Activated CD4-positive, alpha-beta T cell treated with anti-CD3 and anti-CD28 coated beads, Interleukin-2, amount 10 ng/mL, durations not matched to agents 7 days and 5 days (primary cell): ENCODE measurements around the gene DUSP1. TPM values are rescaled to one million over a fixed set of nuclear protein-coding genes. Genes with fewer than 3 reads are reported as not detected.
A peak's percentile ranks its signal among the peaks of the same experiment; 100 is the strongest.

ENCODE experiments used
- CTCF ChIA-PET: fragments of 350-600 bp; sonication (Branson Sonifier 250); formaldehyde crosslinking; loops from one replicate; lab custom pipeline; 2021; ENCODE audit warnings: antibody characterized with exemption; lab: Charles Lee
- POLR2A ChIA-PET: fragments of 350-600 bp; sonication (Branson Sonifier 250); formaldehyde crosslinking; loops from one replicate; lab custom pipeline; 2021; ENCODE audit warnings: antibody characterized with exemption; lab: Charles Lee
- DNase-seq: peaks from one replicate; pipeline ENCODE4 v3.0.0-alpha.2; 2020
- H3K27ac Mint-ChIP-seq: one replicate; pipeline ENCODE4 v1.8.0; 2021; ENCODE audit warnings: mild to moderate bottlenecking, moderate library complexity, mixed read lengths
- H3K27me3 Mint-ChIP-seq: one replicate; pipeline ENCODE4 v1.8.0; 2021; ENCODE audit warnings: mixed read lengths
- H3K36me3 Mint-ChIP-seq: one replicate; pipeline ENCODE4 v1.8.0; 2021; ENCODE audit warnings: low read depth, mixed read lengths
- H3K4me1 Mint-ChIP-seq: one replicate; pipeline ENCODE4 v1.8.0; 2021; ENCODE audit warnings: mixed read lengths
- H3K4me3 Mint-ChIP-seq: one replicate; pipeline ENCODE4 v1.8.0; 2021; ENCODE audit warnings: mild to moderate bottlenecking, moderate library complexity, mixed read lengths
- H3K9me3 Mint-ChIP-seq: one replicate; pipeline ENCODE4 v1.8.0; 2021; ENCODE audit warnings: mixed read lengths
- total RNA-seq, 2 experiments: library from RNA; stranded (reverse); gene quantifications; one replicate each; pipeline ENCODE4 v1.2.3, GENCODE V29; 2021

Gene DUSP1
- total RNA-seq, 2 experiments from 2014 or later = 11.3 to 14.9 TPM

GRCh38 chr5:172763120-172763464 lies 7.9 kb downstream of the DUSP1 start:
- DNase-seq = no peak
- Mint-ChIP-seq H3K9me3 (no peaks in the 10 kb centered on the region), H3K36me3 (peaks cover 2% of the 10 kb centered on the region), H3K4me1 (peaks cover 18% of the 10 kb centered on the region), H3K27me3 (peaks cover 2% of the 10 kb centered on the region), H3K27ac (no peak overlapping the region), H3K4me3 (no peak overlapping the region)
- ChIA-PET CTCF (interaction anchor here (3.3 kb wide), 1 partner anchor 8 kb away, joined by 18 read pairs; the partner anchor contains the start of gene DUSP1), POLR2A (no interaction called here)

DNA sequence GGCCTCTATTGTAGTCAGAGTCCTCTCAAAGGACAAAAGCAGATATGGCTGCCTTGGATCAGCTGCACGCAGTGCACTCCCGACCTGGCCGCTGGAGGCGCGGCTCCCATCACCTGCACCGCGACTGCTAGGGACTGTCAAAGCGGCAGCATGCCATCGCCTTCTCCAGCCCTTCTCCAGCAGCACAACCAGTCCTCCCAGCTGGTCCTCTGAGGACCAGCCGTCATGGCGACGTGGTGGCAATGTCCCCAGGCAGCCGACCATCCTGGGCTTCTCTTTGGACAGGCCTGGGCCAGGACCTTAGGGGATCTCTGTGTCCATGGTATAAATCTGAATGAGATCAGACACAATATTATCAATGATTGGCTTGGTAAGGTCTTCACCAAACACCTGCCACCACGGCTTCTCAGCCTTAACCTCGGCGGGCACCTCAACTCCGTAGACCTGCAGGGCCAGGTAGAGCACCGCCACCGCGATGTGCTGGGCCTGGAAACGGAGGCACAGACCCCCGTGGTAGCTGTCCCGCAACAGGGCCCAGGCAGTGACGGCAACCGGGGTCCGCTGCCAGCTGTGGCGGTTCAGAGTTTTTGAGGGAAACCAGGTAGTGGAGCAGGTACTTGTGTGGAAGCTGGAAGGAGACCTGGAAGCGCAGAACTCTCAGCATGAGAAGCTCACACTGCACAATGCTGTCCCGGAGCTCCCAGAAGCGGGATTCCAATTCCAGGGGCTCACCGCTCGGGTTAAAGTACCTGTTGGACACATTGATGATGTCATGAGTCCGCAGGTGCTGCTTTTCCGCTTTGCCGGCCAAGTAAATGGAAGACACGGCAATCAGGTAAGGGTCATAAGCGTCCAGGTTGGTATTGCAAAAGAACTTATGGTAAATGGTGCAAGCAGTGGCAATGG lies 8.5 kb downstream of the DUSP1 start:
- no peaks in the 10 kb centered on the region for H3K36me3 Mint-ChIP-seq
- no peak overlapping the region for H3K4me3 Mint-ChIP-seq
- ChIA-PET POLR2A (no interaction called here), CTCF (interaction anchor here (3.3 kb wide), 1 partner anchor 9 kb away, joined by 18 read pairs; the partner anchor contains the start of gene DUSP1)
- DNase-seq = no peak
- H3K27me3 Mint-ChIP-seq = peaks cover 2% of the 10 kb centered on the region
- H3K4me1 Mint-ChIP-seq = peaks cover 18% of the 10 kb centered on the region
- H3K9me3 Mint-ChIP-seq = no peaks in the 10 kb centered on the region
- H3K27ac Mint-ChIP-seq = no peak overlapping the region

GRCh38 chr5:172760959-172761358 lies 10.0 kb downstream of the DUSP1 start:
- peaks cover 15% of the 10 kb centered on the region for H3K4me1 Mint-ChIP-seq
- DNase-seq = no peak
- H3K27ac Mint-ChIP-seq = no peak overlapping the region
- H3K9me3 Mint-ChIP-seq = no peaks in the 10 kb centered on the region
- peaks cover 2% of the 10 kb centered on the region for H3K27me3 Mint-ChIP-seq
- ChIA-PET CTCF (interaction anchor here (0.6 to 3.3 kb wide), 3 partner anchors 10 to 421 kb away, joined by 3 to 18 read pairs (median 3); partner anchors contain the start of gene DUSP1), POLR2A (interaction anchor here (0.6 kb wide), 1 partner anchor 10 kb away, joined by 5 read pairs; no protein-coding TSS in a partner anchor)
- H3K36me3 Mint-ChIP-seq = no peaks in the 10 kb centered on the region
- no peak overlapping the region for H3K4me3 Mint-ChIP-seq

GRCh38 chr5:172760136-172760535 lies 10.9 kb downstream of the DUSP1 start:
- DNase-seq = no peak
- ChIA-PET POLR2A (interaction anchor here (0.6 kb wide), 1 partner anchor 11 kb away, joined by 5 read pairs; no protein-coding TSS in a partner anchor), CTCF (interaction anchor here (1.2 to 3.3 kb wide), 2 partner anchors 11 to 19 kb away, joined by 3 to 18 read pairs; partner anchors contain the start of gene DUSP1)
- H3K27me3 Mint-ChIP-seq = peaks cover 2% of the 10 kb centered on the region
- H3K9me3 Mint-ChIP-seq = no peaks in the 10 kb centered on the region
- H3K27ac Mint-ChIP-seq = no peak overlapping the region
- H3K4me1 Mint-ChIP-seq = peaks cover 7% of the 10 kb centered on the region
- H3K4me3 Mint-ChIP-seq = no peak overlapping the region
- no peaks in the 10 kb centered on the region for H3K36me3 Mint-ChIP-seq

DNA sequence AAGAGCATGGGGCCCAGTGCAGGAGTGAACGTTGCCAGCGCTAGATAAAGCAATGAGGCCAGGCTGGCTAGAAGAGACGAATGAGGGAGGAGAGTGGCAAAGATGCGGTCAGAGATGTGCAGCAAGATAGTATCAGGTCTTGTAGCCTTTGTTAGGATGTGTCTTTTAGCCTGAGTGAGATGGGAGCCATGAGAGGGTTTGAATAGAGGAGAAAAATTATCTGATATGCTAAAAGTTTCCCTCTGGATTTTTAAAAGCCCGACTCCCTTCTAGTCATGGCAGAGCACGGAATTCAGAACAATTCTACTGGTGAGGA lies 12.2 kb downstream of the DUSP1 start:
- no peak overlapping the region for H3K27ac Mint-ChIP-seq
- no peaks in the 10 kb centered on the region for H3K36me3 Mint-ChIP-seq
- H3K4me1 Mint-ChIP-seq = no peaks in the 10 kb centered on the region
- H3K27me3 Mint-ChIP-seq = peaks cover 2% of the 10 kb centered on the region
- H3K9me3 Mint-ChIP-seq = no peaks in the 10 kb centered on the region
- ChIA-PET POLR2A (no interaction called here), CTCF (no interaction called here)
- no peak overlapping the region for H3K4me3 Mint-ChIP-seq
- DNase-seq = no peak

DNA sequence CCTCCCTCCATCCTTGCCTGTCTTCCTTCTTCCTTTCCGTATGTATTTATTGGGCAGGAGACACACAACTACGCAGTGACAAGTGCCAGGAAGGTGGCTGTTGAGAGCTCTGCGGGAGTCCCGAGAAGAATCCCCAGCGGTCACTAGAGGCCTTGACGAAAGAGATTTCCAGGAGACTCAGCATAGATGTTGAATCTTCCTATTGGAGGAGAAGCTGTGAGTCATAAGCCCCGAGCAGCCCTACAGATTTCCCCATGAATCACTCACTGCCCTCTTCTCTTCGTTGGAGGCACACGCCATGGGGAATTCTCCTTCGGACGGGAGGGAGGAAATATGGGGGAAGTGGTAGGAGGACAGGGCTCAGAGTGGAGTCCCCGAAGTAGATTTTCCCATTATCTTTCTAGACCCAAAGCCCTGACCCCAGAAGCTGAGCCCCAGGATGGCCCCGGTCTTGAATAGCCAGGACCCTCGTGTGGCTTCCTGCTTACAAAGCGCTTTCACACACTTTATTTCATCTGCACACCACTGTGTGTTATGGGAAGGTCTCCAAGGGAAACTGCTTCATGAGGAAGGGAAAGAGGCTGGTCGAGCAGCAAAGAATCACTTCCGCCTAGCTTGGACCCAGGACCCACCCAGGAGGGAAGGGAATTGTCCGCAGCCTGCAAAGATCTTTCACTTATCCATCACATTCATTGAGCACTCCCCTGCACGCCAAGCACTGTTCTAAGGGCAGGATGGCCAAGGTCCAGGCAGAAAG lies 12.7 kb downstream of the DUSP1 start:
- peaks cover 2% of the 10 kb centered on the region for H3K27me3 Mint-ChIP-seq
- H3K36me3 Mint-ChIP-seq = no peaks in the 10 kb centered on the region
- CTCF ChIA-PET = no interaction called here
- no peak overlapping the region for H3K27ac Mint-ChIP-seq
- no peak for DNase-seq
- POLR2A ChIA-PET = no interaction called here
- no peaks in the 10 kb centered on the region for H3K9me3 Mint-ChIP-seq
- H3K4me3 Mint-ChIP-seq = no peak overlapping the region
- H3K4me1 Mint-ChIP-seq = no peaks in the 10 kb centered on the region

DNA sequence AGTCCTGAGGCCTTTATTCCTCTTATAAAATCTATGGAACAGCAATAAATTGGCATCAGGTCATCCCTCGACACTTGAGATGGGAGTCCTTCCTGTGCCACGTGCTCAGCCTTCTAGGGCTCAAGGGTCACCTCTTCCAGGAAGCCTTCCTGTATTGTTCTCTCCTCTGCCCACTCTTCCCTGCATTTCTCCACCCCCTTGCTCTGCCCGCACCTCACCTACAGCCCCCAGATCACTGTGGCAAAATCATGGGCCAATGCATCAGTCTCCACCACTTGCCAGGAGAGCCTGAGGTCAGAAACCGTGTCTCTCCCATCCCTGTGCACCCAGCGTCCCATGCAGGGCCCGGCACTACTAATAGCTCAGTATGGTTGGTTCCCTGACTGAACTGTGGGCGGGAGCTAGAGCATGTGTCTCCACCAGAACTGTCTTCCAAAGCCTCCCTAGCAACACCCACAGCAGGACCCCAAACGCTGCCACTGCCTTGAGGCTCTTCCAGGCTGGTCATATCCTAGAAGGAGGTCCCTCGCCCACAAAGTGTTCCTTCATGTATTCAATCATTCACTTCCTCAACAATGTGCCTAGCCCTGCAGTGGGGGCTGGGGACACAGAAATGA lies 13.5 kb downstream of the DUSP1 start:
- Mint-ChIP-seq H3K27me3 (peaks cover 2% of the 10 kb centered on the region), H3K4me1 (no peaks in the 10 kb centered on the region), H3K4me3 (no peak overlapping the region), H3K9me3 (no peaks in the 10 kb centered on the region), H3K36me3 (no peaks in the 10 kb centered on the region), H3K27ac (peak overlapping the region; percentile 12)
- ChIA-PET POLR2A (no interaction called here), CTCF (interaction anchor here (1.2 kb wide), 1 partner anchor 171 kb away, joined by 4 read pairs; no protein-coding TSS in a partner anchor)
- DNase-seq = no peak

- POLR2A ChIA-PET = no interaction called here
- no peak for DNase-seq
- CTCF ChIA-PET = interaction anchor here (1.2 kb wide), 1 partner anchor 171 kb away, joined by 4 read pairs; no protein-coding TSS in a partner anchor
- no peak overlapping the region for H3K27ac Mint-ChIP-seq
- no peaks in the 10 kb centered on the region for H3K9me3 Mint-ChIP-seq
- H3K4me3 Mint-ChIP-seq = no peak overlapping the region
- H3K36me3 Mint-ChIP-seq = no peaks in the 10 kb centered on the region
- no peaks in the 10 kb centered on the region for H3K4me1 Mint-ChIP-seq
- peaks cover 2% of the 10 kb centered on the region for H3K27me3 Mint-ChIP-seq
Measured at GRCh38 chr5:172756764-172757393, 14.1 kb downstream of the DUSP1 start.

- no peaks in the 10 kb centered on the region for H3K4me1 Mint-ChIP-seq
- H3K27ac Mint-ChIP-seq = no peak overlapping the region
- H3K27me3 Mint-ChIP-seq = peaks cover 2% of the 10 kb centered on the region
- no peak for DNase-seq
- no peaks in the 10 kb centered on the region for H3K36me3 Mint-ChIP-seq
- ChIA-PET POLR2A (no interaction called here), CTCF (interaction anchor here (0.9 to 1.4 kb wide), 3 partner anchors 10 to 30 kb away, joined by 3 to 8 read pairs (median 5); no protein-coding TSS in a partner anchor)
- no peak overlapping the region for H3K4me3 Mint-ChIP-seq
- H3K9me3 Mint-ChIP-seq = no peaks in the 10 kb centered on the region
Measured at GRCh38 chr5:172754596-172755356, 16.2 kb downstream of the DUSP1 start.

DNA sequence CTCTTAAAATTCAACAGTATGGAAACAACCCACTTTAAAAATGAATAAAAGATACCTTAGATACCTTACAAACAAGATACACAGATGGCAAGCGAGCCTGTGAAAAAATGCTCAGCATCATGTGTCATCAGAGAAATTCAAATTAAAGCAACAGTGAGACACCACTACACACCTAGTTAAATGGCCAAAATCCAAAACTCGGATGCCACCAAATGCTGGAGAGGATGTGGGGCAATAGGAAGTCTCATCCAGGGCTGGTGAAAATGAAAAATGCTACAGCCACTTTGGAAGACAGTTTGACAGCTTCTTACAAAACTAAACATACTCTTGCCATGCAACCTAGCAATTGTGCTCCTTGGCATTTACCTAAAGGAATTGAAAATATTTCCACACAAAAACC lies 17.9 kb downstream of the DUSP1 start:
- POLR2A ChIA-PET = no interaction called here
- CTCF ChIA-PET = interaction anchor here (1.3 kb wide), 1 partner anchor 38 kb away, joined by 4 read pairs; no protein-coding TSS in a partner anchor
- H3K9me3 Mint-ChIP-seq = no peaks in the 10 kb centered on the region
- no peaks in the 10 kb centered on the region for H3K36me3 Mint-ChIP-seq
- no peak overlapping the region for H3K4me3 Mint-ChIP-seq
- no peaks in the 10 kb centered on the region for H3K4me1 Mint-ChIP-seq
- DNase-seq = no peak
- no peak overlapping the region for H3K27ac Mint-ChIP-seq
- no peaks in the 10 kb centered on the region for H3K27me3 Mint-ChIP-seq

DNA sequence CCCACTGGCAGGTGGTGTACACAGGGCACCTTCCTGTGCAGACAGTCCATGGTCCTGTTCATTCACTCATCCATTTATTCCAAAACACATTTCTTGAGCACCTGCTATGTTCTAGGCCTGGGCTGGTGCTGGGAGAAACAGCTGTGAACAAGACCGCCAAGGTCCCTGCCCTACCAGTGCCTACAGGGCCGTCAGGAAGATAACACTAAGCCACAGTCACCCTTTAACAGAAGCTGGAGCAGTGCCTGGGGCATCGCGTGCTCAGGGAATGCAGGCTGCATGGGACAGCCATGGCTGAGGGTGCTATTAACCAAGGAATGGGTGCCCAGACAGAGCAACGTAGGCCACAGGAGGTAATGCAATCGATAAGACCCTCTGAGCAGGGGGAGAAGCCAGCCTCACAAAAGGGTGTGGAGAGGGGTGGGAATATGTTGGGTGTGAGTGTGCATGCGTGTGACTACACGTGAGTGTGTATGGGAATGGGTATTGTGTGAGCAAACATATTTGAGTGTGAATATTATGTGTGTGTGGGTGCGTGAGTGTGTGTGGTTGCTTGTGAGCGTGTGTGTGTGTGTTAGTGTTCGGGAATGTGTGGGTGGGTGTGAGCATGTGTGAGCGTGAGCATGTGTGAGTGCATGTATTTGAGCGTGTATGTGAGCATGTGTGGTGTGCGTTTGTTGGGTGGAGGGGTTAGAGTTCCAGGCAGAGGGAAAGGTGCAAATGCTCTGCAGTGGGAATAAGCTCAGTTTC lies 19.1 kb downstream of the DUSP1 start:
- DNase-seq = no peak
- Mint-ChIP-seq H3K4me3 (no peak overlapping the region), H3K27me3 (no peaks in the 10 kb centered on the region), H3K36me3 (no peaks in the 10 kb centered on the region), H3K4me1 (no peaks in the 10 kb centered on the region), H3K27ac (no peak overlapping the region), H3K9me3 (no peaks in the 10 kb centered on the region)
- ChIA-PET CTCF (interaction anchor here (1.3 kb wide), 1 partner anchor 37 kb away, joined by 4 read pairs; no protein-coding TSS in a partner anchor), POLR2A (no interaction called here)
